Adrenal gland (tissue), 5 donors: ENCODE data around the gene LRP1B.

Source experiments
- POLR2A ChIP-seq, 2 donors: fragments of 450-650 bp; IDR thresholded peaks; one replicate each; pipeline ENCODE4 v1.6.1; 2017; ENCODE audit warnings: antibody characterized with exemption in 2 of 2, mild to moderate bottlenecking in 2 of 2, moderate library complexity in 1 of 2
- TF ChIP-seq, protein P1 (sequence below), 6 experiments: fragments of 450-650 bp in 4 of 6; fragments of 200-600 bp in 2 of 6; sonication (generic) in 1 of 6; IDR thresholded peaks; 1 replicate in 5 of 6; 2 replicates in 1 of 6; pipeline versions ENCODE4 v1.5.1 to v1.8.0; 2016 to 2021; ENCODE audit warnings: antibody characterized with exemption in 6 of 6, mild to moderate bottlenecking in 2 of 6, moderate library complexity in 1 of 6
- donor health status: DM: no; HTN: no; CAD: no.

DNA sequence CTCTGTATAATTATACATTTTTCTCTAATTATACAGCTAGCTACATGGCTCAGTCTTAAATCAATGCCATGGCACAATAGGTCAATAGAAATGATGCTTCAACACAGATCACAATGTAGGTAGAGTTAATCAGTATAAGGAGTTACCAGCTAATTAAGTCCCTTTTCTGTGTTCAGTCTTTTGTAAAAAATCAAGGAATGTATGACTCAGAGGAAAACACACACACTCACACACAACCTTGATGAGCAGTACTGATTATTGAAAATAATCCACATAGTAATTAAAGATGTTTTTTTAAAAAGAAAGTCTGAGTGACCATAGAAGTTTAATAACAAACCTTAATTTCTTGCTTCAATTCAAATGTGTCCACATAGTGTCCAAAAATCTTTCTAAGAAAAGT, 691.3 kb downstream of the LRP1B start:
- TF ChIP-seq, protein P1, sequence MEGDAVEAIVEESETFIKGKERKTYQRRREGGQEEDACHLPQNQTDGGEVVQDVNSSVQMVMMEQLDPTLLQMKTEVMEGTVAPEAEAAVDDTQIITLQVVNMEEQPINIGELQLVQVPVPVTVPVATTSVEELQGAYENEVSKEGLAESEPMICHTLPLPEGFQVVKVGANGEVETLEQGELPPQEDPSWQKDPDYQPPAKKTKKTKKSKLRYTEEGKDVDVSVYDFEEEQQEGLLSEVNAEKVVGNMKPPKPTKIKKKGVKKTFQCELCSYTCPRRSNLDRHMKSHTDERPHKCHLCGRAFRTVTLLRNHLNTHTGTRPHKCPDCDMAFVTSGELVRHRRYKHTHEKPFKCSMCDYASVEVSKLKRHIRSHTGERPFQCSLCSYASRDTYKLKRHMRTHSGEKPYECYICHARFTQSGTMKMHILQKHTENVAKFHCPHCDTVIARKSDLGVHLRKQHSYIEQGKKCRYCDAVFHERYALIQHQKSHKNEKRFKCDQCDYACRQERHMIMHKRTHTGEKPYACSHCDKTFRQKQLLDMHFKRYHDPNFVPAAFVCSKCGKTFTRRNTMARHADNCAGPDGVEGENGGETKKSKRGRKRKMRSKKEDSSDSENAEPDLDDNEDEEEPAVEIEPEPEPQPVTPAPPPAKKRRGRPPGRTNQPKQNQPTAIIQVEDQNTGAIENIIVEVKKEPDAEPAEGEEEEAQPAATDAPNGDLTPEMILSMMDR (IDR thresholded peaks at IDR 0.05): no peak
- no peak for TF ChIP-seq POLR2A (IDR thresholded peaks at IDR 0.05)
